PC-3 (cell line): ENCODE data around the gene KCTD2.
"Not testable (repeated sequence)": the region's sequence is repeated elsewhere in the genome, so short reads cannot be mapped to it uniquely, and the experiment has no call there.

Experiments used
- EZH2 ChIP-seq: fragments of 300-600 bp; sonication (generic); IDR thresholded peaks from one replicate; pipeline ENCODE4 v1.6.1; 2017; ENCODE audit warnings: antibody characterized with exemption, mild to moderate bottlenecking, low read length; ENCODE audit not compliant: unreplicated experiment
- EZH2phosphoT487 ChIP-seq: fragments of 300-600 bp; sonication (generic); IDR thresholded peaks from 2 replicates; pipeline ENCODE4 v1.6.1; 2018; ENCODE audit warnings: mild to moderate bottlenecking, antibody characterized with exemption, low read length, borderline replicate concordance
- TF ChIP-seq, protein P1 (sequence below): fragments of 300-600 bp; sonication (generic); conservative IDR thresholded peaks from 2 replicates; pipeline ENCODE4 v1.5.1; 2017; ENCODE audit warnings: antibody characterized with exemption, low read depth, mild to moderate bottlenecking, low read length

DNA sequence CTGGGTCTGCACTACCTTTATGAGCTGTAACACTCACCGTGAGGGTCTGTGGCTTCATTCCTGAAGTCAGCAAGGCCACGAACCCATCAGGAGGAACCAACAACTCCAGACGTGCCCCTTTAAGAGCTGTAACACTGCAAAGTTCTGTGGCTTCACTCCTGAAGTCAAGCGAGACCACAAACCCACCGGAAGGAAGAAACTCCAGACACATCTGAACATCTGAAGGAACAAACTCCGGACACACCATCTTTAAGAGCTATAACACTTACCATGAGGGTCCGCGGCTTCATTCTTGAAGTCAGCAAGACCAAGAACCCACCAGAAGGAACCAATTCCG is 21.7 kb upstream of the KCTD2 start:
- TF ChIP-seq, protein P1, sequence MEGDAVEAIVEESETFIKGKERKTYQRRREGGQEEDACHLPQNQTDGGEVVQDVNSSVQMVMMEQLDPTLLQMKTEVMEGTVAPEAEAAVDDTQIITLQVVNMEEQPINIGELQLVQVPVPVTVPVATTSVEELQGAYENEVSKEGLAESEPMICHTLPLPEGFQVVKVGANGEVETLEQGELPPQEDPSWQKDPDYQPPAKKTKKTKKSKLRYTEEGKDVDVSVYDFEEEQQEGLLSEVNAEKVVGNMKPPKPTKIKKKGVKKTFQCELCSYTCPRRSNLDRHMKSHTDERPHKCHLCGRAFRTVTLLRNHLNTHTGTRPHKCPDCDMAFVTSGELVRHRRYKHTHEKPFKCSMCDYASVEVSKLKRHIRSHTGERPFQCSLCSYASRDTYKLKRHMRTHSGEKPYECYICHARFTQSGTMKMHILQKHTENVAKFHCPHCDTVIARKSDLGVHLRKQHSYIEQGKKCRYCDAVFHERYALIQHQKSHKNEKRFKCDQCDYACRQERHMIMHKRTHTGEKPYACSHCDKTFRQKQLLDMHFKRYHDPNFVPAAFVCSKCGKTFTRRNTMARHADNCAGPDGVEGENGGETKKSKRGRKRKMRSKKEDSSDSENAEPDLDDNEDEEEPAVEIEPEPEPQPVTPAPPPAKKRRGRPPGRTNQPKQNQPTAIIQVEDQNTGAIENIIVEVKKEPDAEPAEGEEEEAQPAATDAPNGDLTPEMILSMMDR = not testable (repeated sequence)
- not testable (repeated sequence) for TF ChIP-seq EZH2phosphoT487, EZH2
